Ishikawa (cell line): ENCODE results near the gene MMAB.

Experiments used
- CEBPB ChIP-seq: IDR thresholded peaks from 2 replicates; pipeline ENCODE4 v1.6.1; 2012
- EP300 ChIP-seq: IDR thresholded peaks from 2 replicates; pipeline ENCODE4 v1.6.1; 2012; ENCODE audit warnings: borderline replicate concordance
- FOXM1 ChIP-seq: IDR thresholded peaks from 2 replicates; pipeline ENCODE4 v1.6.1; 2012; ENCODE audit warnings: low read depth, borderline replicate concordance
- RAD21 ChIP-seq: IDR thresholded peaks from 2 replicates; pipeline ENCODE4 v1.6.1; 2012; ENCODE audit warnings: low read depth
- REST ChIP-seq: IDR thresholded peaks from 2 replicates; pipeline ENCODE4 v1.6.1; 2012; ENCODE audit warnings: low read depth, mild to moderate bottlenecking
- TEAD4 ChIP-seq: IDR thresholded peaks from 2 replicates; pipeline ENCODE4 v1.6.1; 2012
- YY1 ChIP-seq: IDR thresholded peaks from 2 replicates; pipeline ENCODE4 v1.6.1; 2012; ENCODE audit warnings: low read depth

- TF ChIP-seq TEAD4 (no peak), EP300 (no peak), CEBPB (no peak), YY1 (no peak), RAD21 (no peak), FOXM1 (no peak), REST (no peak)
Observed at GRCh38 chr12:109597414-109597794, 24.1 kb upstream of the MMAB start.
